Measurements from ENCODE around the gene ADRA2C.

DNA sequence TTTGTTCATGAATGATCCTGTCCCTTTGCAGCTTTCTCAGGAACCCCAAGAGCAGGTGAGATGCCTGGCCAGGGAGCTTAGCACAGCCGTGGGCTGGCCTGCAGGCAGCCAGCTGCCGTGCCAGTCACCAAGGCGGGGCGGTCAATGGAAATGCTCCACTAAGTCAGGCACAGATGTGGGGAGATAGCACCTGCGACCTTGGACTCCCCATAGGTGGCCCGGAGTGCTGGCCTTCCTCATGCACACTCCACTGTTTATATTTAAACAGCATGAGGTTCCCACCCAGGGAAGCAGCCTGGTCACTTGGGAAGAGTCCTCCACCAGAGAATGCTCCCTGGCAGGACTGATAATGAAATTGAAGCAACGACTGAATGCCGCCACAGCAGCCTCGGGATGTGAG lies 14.2 kb upstream of the ADRA2C start:
- TF ChIP-seq CTCF (IDR thresholded peaks at IDR 0.05) (no peak), EP300 (IDR thresholded peaks at IDR 0.05; ENCODE audit: low read depth) (no peak), POLR2A (IDR thresholded peaks at IDR 0.05) (no peak)
